Measurements from ENCODE around the gene ABL2.

Gene ABL2

DNA sequence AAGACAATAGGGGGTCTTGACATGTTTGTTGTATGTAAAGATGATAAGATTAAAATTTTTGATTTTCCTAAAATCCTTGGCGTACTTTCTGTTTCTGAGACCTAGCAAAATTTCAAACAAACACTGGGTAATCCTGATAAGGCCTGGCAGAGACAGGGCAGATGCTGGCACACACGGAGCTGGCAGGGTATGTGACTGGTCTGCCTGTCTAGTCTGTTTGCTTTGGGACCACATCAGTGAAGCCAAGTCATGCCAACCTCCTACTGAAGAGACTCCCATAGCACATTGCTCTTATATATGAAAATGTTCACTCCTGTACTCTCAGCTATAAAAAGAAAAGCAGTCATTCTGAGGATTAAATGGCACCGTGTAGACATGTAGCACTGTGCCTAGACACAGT is 133.6 kb downstream of the ABL2 start:
- no peak for DNase-seq (ENCODE audit: low read depth in 4 of 4, low spot score in 1 of 4)

DNA sequence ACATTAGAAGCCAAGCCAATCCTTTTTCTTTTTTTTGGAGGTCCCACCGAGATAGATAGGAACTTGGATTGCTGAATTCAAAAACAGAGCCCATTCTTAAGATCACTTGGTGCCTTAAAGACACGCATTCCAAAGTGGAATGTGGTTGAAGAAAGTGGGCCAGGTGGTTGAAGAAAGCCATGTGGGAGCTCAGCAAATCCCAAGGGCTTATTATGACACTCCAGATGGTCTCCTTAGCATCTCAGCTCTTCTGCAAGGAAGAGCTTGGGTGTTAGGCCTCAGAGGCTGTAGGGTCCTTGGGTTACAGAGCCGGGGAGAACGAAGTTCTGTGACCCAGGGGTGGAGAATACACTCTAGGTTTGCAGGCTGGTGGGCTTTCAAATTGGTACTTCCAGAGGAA is 134.1 kb downstream of the ABL2 start:
- DNase-seq (ENCODE audit: low read depth in 4 of 4, low spot score in 1 of 4), result no peak

DNA sequence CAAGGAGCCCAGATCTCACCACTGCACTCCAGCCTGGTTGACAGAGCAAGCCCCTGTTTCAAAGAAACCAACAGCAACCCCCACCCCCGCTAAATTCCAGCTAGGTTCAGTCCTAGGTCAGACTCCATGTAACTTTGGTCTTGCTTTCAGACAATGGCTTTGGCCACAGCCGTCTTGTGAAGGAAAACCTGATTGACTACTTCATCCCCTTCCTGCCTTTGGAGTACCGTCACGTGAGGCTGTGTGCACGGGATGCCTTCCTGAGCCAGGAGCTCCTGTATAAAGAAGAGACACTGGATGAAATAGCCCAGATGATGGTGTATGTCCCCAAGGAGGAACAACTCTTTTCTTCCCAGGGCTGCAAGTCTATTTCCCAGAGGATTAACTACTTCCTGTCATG is 134.7 kb downstream of the ABL2 start:
- DNase-seq (ENCODE audit: low read depth in 4 of 4, low spot score in 1 of 4), result no peak

DNA sequence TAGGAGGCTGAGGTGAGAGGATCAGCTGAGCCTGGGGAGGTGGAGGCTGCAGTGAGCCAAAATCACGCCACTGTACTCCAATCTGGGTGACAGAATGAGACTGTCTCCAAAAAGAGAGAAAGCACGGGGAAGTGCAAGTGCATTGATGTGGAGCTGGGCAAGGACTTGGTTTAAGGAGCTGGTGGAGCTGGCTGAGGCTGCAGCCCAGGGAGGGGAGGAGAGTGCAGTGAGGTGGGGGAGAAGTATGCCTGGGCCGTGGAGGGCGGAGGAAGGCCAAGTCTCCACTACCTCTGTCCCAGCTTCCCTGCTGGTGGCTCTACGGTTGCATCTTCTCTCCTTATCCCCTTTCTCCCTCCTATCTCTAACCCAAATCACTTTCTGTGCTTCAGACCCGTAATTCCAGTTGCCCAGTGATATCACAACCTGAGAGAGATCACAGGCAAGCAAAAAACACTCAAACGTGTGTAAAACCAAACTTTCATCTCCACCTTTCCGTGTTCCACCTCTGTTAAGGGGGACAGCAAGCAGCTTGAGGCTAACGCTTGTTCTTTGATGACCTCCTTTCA is 136.5 kb downstream of the ABL2 start:
- DNase-seq (ENCODE audit: low read depth in 4 of 4, low spot score in 1 of 4), result no peak

DNA sequence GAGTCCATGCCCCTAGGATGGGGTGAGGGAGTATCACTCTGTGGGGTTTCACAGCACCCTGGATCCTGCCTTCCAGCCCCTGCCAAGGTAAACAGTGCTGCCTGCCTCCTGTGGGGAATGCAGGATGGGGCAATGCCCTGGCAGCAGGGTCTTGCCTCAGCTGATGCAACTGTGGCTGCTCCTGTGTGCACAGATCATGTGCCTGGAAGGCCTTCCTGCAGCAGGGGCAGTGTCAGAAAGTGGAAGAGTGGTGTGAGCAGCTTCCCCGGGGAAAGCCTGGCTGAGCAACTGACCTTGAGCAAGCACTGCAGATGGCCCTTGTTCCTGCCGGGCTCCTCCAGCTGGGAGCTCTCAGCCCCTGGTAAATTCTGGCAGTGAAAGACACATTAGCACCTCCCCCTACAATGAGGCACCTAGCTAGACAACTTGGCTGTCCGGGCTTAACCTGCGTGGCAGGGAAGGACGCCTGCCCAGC is 137.7 kb downstream of the ABL2 start:
- no peak for DNase-seq (ENCODE audit: low read depth in 4 of 4, low spot score in 1 of 4)

DNA sequence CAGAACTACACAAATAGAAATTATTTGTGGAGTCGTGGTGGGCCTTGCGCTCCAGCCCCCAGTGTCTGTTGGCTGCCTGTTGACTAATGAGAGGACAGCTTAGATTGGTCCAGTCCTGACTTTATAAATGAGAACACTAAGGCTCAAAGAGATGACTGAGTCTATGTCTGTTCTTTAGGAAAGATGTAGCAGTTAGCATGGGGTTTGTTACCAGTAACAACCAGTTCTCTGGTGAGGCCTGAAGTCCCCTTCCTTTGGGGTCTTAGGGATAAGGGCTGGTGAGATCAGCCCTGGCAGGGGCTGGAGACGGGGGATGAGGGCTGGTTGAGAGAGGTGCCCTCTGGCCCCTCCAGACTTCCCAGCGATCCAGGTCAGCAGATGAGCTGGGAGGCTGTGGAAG is 138.6 kb downstream of the ABL2 start:
- DNase-seq (ENCODE audit: low read depth in 4 of 4, low spot score in 1 of 4), result no peak

DNA sequence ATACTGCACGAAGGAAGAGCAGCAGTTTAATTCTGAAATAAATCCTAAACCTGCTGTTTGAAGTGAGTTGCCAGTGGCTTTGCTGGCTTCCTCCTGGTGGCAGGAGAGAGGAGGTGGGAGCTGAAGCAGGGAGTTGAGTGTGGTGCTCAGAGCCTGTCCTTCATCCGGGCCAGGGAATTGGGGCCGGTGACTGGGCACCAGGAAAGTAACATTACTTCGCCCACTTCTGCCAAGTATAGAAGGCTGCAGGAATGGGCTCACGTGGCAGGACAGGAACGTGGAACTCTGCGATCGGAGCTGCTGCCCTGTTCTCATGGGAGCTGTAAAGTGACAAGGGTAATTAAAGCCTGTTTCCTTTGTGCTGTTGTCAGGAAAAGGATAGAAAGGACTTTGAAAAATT is 139.0 kb downstream of the ABL2 start:
- no peak for DNase-seq (ENCODE audit: low read depth in 4 of 4, low spot score in 1 of 4)

DNA sequence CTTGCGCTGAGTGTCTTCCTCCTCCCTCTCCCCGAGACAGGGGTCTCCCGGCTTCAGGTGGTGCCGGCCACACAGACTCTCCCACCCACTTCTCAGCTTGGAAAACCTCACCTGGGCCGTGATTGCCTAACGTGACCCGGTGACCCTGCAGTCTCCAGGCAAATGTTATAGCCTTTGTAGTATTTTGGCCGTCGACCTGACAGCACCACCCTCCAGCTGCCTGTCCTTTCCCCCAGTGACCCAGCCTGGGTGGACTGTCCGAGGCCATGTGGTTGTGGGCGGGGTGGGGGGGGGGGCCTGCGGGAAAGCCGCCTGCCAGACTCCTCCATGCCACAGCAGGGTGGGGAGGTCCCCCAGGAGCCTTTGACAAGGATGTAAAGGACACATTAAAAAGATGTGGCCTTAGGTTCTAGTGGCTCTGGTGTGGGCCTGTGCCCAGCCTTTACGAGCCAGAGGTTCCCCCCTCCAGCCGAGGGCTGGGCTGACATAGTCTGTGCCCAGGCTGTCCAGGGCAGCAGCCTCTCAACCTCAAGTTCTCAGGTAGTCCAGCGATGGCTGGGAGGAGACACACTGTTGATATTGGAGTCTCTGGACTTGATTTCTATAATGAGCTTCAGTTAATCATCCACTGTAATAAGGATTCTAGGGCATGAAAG is 139.5 kb downstream of the ABL2 start:
- no peak for DNase-seq (ENCODE audit: low read depth in 4 of 4, low spot score in 1 of 4)

DNA sequence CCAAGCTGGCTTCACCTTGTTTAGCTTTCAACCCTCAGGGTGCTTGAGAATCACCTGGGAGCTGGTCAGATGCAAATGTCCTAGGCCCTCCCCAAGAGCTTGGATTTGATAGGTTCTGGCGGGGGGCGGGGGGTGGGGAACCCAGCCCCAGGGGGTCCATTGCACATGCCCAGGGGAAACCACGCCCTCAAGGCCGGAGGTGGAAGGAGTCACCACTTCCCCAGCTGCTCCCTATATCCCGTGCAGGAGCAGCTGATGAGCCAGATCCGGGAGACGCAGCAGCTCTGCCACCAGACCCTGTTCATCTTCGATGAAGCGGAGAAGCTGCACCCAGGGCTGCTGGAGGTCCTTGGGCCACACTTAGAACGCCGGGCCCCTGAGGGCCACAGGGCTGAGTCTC is 141.8 kb downstream of the ABL2 start:
- no peak for DNase-seq (ENCODE audit: low read depth in 4 of 4, low spot score in 1 of 4)

DNA sequence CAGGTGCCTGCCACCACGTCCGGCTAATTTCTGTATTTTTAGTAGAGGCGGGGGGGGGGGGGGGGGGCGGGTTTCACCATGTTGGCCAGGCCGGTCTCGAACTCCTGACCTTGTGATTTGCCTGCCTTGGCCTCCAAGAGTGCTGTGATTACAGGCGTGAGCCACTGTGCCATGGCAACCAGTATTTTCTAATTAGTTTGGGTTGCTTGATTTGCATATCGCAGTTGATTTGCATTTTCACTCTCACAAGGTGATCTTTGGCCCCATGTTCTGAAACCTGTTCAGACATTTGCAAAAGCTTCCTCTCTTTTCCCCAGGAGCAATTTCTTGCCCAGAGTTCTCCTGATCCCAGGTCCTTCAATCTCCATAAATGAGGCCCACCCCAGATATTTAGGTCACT is 145.9 kb downstream of the ABL2 start:
- DNase-seq (ENCODE audit: low read depth in 4 of 4, low spot score in 1 of 4), result no peak

DNA sequence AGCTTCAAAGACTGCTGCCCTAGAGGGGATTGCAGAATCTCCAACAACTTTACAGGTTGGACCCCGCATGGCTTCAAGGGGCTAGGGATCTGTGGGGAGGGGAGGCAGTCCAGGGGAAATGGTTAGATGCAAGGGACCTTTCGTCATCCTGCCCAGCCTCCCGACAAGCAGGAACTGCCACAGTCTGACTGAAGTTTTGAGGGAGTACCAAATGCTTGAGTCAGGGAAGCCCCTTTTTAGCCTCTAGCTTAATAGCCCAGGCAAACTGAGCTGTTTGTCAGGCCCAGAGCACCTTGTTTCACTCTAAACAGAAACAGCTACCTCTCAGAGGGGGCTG is 146.5 kb downstream of the ABL2 start:
- no peak for DNase-seq (ENCODE audit: low read depth in 4 of 4, low spot score in 1 of 4)

DNA sequence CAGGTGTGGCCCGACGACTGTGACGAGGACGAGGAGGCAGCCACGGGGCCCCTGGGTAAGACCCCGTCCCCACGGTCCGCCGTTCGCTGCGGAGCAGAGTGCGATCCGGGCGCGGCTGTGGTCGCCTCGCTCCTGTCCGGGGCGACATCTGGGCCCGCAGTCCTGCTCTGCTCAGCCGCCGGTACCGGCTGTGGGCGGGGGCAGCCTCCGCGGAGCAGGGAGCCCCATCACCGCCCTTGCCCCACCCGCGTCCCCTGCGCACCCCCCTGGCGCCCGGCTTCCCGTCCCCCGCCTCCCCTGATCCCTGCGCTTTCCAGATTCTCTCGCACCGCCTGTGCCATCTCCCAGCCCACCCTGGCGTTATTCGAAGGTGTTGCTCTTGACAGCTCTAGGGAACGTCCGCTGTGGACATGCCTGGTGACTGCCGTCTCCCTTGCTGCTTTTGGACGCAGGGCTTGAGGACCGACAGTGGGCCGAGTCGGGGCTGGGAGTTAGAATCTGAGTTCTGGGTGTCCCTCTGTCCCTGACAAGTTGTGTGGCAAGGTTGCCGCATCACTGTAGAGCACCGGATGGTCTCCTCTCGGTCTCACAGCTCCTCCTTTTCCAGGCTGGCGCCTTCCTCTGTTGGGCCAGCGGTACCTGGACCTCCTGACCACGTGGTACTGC is 147.0 kb downstream of the ABL2 start:
- peak in 1 of 4 experiments; percentile 21 for DNase-seq (ENCODE audit: low read depth in 4 of 4, low spot score in 1 of 4)

DNA sequence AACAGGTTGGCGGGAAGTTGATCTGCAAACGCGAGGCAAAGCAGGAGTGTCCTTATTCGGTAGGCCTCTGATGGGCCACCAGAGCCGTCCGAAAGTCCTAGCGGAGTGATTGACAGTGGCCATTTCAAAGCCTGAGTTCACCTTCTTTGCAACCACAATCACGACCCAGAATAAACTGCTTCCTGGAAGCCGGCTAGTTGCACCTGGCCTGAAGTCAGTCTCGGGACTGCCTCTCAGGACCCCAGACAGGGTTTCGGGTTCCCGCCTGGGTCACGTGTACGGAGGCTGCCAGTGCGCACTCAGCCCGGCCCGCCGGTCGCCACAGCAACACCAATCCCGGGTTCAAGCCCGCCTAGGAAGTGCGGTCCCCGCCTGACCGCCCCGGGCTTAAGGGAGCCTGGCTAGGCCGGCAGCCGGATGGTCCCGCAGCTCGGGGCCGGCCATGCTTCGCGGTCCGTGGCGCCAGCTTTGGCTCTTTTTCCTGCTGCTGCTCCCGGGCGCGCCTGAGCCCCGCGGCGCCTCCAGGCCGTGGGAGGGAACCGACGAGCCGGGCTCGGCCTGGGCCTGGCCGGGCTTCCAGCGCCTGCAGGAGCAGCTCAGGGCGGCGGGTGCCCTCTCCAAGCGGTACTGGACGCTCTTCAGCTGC is 147.7 kb downstream of the ABL2 start, which contains the start of gene TOR3A:
TOR3A (plus strand) TSS at position 384 of the 646 bp plus-strand sequence; CDS start at position 443, 59 bp downstream.
- DNase-seq (ENCODE audit: low read depth in 4 of 4, low spot score in 1 of 4), result peak in 3 of 4 experiments; percentile 53 to 85 (median 73)

DNA sequence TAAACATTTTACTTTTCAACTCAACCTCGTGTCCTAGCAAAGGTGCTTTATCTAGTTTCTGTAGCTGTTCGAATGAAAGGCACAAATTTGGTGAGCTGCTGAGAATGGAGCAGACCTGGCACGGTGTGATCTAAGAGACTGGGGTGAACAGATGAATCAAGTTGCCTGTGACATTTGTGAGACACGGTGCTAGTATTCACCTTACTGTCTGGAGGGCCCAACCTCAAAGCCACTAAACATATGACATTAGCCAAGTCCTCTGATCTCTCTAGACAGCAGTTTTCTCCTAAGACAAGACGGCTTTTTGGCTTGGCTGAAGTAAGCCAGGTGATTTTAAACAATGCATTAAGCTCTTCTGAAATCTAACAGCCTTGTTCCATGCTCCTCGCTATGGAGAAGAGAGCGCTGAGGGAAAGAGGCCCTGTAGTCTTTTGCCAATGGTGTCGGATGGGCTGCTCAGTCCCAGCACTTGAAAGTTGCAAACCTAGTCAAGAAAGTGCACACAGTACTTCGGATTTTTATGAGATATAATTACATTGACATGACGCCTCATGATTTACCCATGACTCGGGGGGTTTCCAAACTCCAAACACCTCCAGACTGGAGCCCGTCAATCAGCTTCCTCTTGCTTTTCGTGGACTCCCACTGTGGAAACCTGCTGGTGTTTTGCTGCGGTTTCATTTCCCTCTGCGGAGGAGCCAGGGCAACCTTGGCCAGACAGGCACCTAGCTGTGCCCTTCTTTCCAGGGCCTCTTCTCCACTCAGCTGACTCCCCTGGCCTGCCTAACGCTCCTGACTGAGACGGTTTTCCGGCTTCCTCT is 148.4 kb downstream of the ABL2 start:
- DNase-seq (ENCODE audit: low read depth in 4 of 4, low spot score in 1 of 4), result peak in 1 of 4 experiments; percentile 1

DNA sequence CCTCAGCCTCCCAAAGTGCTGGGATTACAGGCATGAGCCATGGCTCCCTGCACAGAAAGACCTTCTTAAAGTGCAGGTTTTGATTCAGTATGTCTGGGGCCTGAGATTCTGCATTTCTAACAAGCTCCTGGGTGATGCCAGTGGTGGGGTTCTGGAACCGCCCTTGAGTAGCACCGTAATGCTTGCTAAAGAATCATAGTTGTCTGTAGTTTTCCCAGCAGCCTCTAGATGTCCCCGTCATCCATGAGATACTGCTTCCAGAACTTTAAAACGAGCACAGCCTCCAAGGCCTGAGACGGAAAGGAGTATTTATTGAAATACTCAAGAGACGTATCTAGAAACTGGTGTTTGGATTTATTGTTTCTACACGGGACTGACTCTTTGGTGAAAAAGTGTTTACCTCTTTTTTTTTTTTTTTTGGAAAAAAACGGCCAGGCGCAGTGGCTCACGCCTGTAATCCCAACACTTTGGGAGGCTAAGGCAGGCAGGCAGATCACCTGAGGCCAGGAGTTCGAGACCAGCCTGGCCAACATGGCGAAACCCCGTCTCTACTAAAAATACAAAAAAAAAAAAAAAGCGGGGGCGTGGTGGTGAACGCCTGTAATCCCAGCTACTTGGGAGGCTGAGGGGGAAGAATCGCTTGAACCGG is 150.2 kb downstream of the ABL2 start:
- peak in 2 of 4 experiments; percentile 9 to 16 for DNase-seq (ENCODE audit: low read depth in 4 of 4, low spot score in 1 of 4)

DNA sequence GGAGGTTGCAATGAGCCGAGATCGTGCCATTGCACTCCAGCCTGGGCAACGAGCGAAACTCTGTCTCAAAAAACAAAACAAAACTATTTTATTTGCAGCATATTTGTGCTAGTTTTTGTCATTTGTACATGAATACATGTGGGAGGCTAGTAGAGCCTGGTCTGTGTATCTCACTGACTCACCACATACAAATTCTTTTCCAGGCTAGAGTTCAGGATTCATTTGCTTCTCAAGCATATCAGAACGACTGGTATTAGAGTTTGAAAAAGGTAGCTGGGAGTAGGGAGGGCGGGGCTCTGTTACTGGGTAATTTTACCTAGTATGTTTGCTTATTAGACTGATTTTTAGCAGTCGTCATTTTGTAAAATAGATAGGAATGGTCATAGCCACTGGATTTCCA is 152.1 kb downstream of the ABL2 start:
- DNase-seq (ENCODE audit: low read depth in 4 of 4, low spot score in 1 of 4), result no peak

DNA sequence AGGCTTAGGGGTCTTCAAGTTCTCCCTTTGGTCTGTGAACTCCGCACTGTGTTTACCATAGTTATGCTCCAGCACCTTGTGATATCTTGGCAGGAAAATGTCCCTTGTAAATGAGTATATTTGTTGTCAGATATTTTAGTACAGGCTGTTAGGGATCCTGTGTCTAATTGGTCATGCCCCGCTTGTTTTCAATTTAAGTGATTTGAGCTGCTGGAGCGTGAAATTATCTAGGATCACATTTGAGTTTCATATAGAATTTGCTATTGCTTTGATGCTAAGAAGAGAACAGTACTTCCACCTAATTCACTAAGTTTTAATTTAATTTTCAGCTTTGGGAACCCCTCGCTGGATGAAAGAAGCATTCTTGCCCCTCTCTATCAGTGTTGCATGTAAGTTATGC is 163.0 kb downstream of the ABL2 start:
- DNase-seq (ENCODE audit: low read depth in 4 of 4, low spot score in 1 of 4), result no peak

DNA sequence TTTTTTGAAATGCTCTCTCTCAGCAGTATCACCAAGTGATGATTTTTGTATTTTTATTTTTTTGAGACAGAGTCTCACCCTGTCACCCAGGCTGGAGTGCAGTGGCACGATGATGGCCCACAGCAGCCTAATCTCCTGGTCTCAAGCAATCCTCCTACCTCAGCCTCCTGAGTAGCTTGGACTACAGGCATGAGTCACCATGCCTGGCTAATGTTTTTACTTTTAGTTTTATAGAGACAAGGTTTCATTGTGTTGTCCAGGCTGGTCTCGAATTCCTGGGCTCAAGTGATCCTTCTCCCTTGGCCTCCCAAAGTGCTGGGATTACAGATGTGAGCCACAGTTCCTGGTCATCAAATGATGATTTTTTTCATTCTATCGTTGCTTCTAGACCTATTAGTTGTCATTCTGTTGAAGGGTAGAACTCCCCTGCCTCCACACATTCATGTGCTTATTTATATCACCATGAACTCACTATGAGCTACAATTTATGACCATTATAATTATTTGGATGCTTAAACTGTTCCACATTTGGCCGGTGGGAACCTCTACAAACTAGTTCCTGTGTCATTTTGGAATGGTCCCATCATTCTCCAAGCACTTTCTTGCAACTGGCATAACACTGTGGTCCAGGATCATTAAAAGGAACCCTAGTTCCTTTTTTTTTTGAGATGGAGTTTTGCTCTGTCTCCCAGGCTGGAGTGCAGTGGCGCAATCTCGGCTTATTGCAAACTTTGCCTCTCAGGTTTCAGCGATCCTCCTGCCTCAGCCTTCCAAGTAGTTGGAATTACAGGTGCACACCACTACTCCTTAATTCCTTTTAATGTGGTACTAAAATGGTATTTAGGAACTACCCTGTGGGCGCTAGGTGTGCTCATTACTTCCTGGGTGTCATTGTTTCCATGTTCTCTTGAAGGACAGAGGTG is 167.9 kb downstream of the ABL2 start:
- no peak for DNase-seq (ENCODE audit: low read depth in 4 of 4, low spot score in 1 of 4)

Measured in stimulated activated CD4-positive, alpha-beta T cell treated with anti-CD3 and anti-CD28 coated beads, Interleukin-1b, Interleukin-23, amount 100 ng/mL, for 24 hours (primary cell).